ENCODE measurements around the gene SIPA1L3.
A peak's percentile ranks its signal among the peaks of the same experiment; 100 is the strongest.

The SIPA1L3 gene

DNA sequence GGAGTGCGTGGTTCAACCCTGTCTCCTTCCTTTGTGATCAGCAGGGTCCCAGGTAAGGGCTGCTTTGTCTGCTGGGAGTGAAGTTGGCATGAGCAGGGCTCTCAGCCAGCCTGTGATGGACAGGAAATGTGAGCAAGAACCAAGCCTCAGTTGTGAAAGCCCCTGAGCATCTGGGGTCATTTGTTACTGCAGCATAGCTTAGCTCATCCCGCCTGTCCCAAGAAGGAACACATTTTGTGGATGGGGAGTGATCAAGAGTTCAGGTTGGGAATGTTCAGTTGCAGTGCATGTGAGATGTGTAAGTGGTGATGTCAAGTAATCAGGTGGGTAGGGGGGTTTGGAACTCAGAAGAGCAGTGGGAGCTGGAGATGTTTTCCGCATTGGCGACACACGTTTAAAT lies 164.6 kb downstream of the SIPA1L3 start:
- Histone ChIP-seq H3K27ac (ENCODE audit: low read length) (no peak overlapping the region), H3K36me3 (ENCODE audit: insufficient read depth, low read depth, low read length) (no peaks in the 10 kb centered on the region), H3K9me3 (ENCODE audit: insufficient read depth, low read depth, low read length) (no peaks in the 10 kb centered on the region), H3K4me1 (ENCODE audit: insufficient read depth, low read length) (no peaks in the 10 kb centered on the region), H3K4me3 (ENCODE audit: low read length) (no peak overlapping the region), H3K9ac (ENCODE audit: low read depth, low read length) (no peak overlapping the region), H3K27me3 (ENCODE audit: insufficient read depth, low read length) (no peaks in the 10 kb centered on the region)

- no peak overlapping the region for H3K9ac ChIP-seq (ENCODE audit: low read depth, low read length)
- no peaks in the 10 kb centered on the region for H3K27me3 ChIP-seq (ENCODE audit: insufficient read depth, low read length)
- no peaks in the 10 kb centered on the region for H3K36me3 ChIP-seq (ENCODE audit: insufficient read depth, low read depth, low read length)
- H3K4me1 ChIP-seq (ENCODE audit: insufficient read depth, low read length): no peaks in the 10 kb centered on the region
- H3K4me3 ChIP-seq (ENCODE audit: low read length): no peak overlapping the region
- H3K27ac ChIP-seq (ENCODE audit: low read length): no peak overlapping the region
- H3K9me3 ChIP-seq (ENCODE audit: insufficient read depth, low read depth, low read length): no peaks in the 10 kb centered on the region
Measured at GRCh38 chr19:38072776-38073750, 166.1 kb downstream of the SIPA1L3 start.

DNA sequence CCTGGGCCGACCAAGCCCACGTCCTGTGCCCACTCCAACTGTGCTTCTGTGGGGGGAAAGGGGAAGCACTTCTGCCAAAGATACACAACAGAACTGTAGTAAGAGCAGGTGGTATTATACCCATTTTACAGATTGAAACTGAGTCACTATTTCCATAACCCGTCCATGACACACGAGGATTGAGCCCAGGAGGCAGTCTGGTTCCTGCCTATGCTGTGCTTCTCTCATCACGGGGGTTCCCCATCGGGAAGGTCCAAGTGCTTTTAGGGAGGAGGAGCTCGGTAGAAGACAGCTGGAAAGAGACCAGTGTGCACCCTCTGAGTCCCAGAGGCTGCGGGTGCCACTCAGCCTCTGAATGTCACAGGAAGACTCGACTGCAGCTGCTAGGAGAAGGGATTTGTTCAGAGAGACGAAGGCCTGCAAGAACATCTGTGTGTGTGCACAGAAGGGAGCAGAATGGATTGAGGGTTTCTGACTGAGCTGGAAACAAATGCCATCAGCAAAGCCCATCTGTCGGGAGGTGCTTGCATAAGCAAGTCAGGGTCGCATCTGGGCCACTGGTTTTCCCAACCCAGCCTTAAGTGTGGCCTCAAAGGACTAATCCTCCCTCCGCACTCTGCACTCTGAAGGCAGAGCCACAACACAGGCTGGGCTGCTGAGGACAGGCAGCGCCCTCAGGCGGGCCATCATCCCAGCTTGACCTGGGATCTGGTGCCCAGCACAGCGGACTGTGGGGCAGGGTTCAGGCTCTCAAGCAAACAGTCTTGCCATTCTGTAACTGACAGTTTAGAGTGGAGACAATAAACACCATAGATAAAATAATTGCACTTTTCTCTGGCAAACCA lies 167.1 kb downstream of the SIPA1L3 start:
- Histone ChIP-seq H3K27me3 (ENCODE audit: insufficient read depth, low read length) (no peaks in the 10 kb centered on the region), H3K4me3 (ENCODE audit: low read length) (no peak overlapping the region), H3K9me3 (ENCODE audit: insufficient read depth, low read depth, low read length) (no peaks in the 10 kb centered on the region), H3K9ac (ENCODE audit: low read depth, low read length) (0 out of 2 replicates have a peak overlapping the region, but pooled peaks have one; percentile 2), H3K4me1 (ENCODE audit: insufficient read depth, low read length) (no peaks in the 10 kb centered on the region), H3K36me3 (ENCODE audit: insufficient read depth, low read depth, low read length) (no peaks in the 10 kb centered on the region), H3K27ac (ENCODE audit: low read length) (no peak overlapping the region)

DNA sequence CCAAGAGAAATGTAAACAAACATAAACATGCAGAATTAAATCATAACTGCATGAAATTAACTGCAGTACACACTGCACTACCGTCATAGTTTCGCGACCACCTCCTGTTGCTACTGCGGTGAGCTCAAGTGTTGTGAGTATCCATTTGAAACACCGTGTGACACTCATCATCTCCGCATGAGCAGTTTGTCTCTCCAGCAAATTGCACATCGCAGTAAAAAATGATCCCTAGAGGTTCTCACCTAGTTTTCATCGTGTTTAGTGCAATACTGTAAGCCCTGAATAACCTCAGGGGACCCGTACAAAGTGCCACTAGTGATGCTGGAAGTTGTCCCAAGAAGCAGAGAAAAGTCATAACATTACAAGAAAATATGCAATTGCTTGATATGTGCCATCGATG lies 169.3 kb downstream of the SIPA1L3 start:
- peaks cover 11% of the 10 kb centered on the region for H3K4me1 ChIP-seq (ENCODE audit: insufficient read depth, low read length)
- H3K36me3 ChIP-seq (ENCODE audit: insufficient read depth, low read depth, low read length): no peaks in the 10 kb centered on the region
- no peak overlapping the region for H3K27ac ChIP-seq (ENCODE audit: low read length)
- H3K9ac ChIP-seq (ENCODE audit: low read depth, low read length): no peak overlapping the region
- no peaks in the 10 kb centered on the region for H3K27me3 ChIP-seq (ENCODE audit: insufficient read depth, low read length)
- no peaks in the 10 kb centered on the region for H3K9me3 ChIP-seq (ENCODE audit: insufficient read depth, low read depth, low read length)
- H3K4me3 ChIP-seq (ENCODE audit: low read length): no peak overlapping the region

DNA sequence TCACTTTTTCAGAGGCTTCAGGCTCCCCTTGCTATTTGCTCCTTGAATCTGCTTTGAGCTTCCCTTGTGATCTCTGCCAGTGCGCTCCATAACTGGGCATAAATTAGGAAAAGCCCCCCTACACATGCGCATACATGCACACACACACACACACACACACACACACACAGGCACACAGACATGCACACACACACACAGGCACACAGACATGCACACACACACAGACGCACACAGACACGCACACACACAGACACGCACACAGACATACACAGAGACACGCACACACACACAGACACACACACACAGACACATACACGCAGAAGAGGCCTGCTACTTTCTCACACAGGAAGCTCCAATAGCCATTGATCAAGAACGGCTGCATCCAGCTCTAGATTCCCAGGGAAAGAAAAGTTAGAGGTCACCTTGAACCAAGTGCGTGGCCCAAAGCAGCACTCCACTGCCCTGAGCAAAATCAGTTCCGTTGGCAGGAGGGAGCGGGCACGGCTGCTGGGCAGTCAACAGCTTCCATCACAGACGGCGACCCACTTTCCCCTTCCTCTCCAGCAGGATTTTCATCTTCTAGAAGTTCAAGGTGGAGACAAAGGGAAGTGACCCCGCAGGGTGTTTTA lies 171.4 kb downstream of the SIPA1L3 start:
- peaks cover 11% of the 10 kb centered on the region for H3K4me1 ChIP-seq (ENCODE audit: insufficient read depth, low read length)
- no peak overlapping the region for H3K9ac ChIP-seq (ENCODE audit: low read depth, low read length)
- H3K36me3 ChIP-seq (ENCODE audit: insufficient read depth, low read depth, low read length): peaks cover 6% of the 10 kb centered on the region; the same call in 1 of the 2 replicates
- no peak overlapping the region for H3K4me3 ChIP-seq (ENCODE audit: low read length)
- no peaks in the 10 kb centered on the region for H3K9me3 ChIP-seq (ENCODE audit: insufficient read depth, low read depth, low read length)
- H3K27me3 ChIP-seq (ENCODE audit: insufficient read depth, low read length): no peaks in the 10 kb centered on the region
- H3K27ac ChIP-seq (ENCODE audit: low read length): no peak overlapping the region

DNA sequence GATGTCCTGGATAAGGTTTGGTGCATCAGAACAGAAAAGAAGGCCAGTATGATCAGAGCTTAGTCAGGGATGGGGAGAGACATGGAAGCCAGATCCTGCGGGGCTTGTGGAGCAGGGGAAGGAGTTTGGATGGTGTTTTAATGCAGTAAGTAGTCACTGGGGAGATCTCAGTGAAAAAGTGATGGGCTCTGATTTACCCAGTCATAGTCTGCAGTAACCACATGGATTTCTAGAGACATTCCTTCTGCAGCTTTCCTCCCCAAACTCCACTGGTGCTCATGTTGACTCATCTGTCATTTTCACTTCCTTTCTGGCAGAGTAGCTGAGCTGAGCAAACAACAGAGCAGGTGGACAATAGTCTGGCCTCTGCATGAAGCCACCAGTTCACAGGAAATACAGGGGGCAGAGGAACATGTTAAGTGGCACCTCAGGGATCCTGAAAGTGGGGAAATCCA lies 172.9 kb downstream of the SIPA1L3 start:
- no peak overlapping the region for H3K27ac ChIP-seq (ENCODE audit: low read length)
- no peak overlapping the region for H3K4me3 ChIP-seq (ENCODE audit: low read length)
- no peak overlapping the region for H3K9ac ChIP-seq (ENCODE audit: low read depth, low read length)
- no peaks in the 10 kb centered on the region for H3K9me3 ChIP-seq (ENCODE audit: insufficient read depth, low read depth, low read length)
- peaks cover 11% of the 10 kb centered on the region for H3K4me1 ChIP-seq (ENCODE audit: insufficient read depth, low read length)
- H3K36me3 ChIP-seq (ENCODE audit: insufficient read depth, low read depth, low read length): peaks cover 6% of the 10 kb centered on the region; the same call in 1 of the 2 replicates
- H3K27me3 ChIP-seq (ENCODE audit: insufficient read depth, low read length): no peaks in the 10 kb centered on the region

GRCh38 chr19:38081547-38082255 lies 174.7 kb downstream of the SIPA1L3 start:
- Histone ChIP-seq H3K9ac (ENCODE audit: low read depth, low read length) (no peak overlapping the region), H3K36me3 (ENCODE audit: insufficient read depth, low read depth, low read length) (peaks cover 6% of the 10 kb centered on the region; the same call in 1 of the 2 replicates), H3K4me1 (ENCODE audit: insufficient read depth, low read length) (peaks cover 11% of the 10 kb centered on the region), H3K9me3 (ENCODE audit: insufficient read depth, low read depth, low read length) (no peaks in the 10 kb centered on the region), H3K27me3 (ENCODE audit: insufficient read depth, low read length) (no peaks in the 10 kb centered on the region), H3K27ac (ENCODE audit: low read length) (no peak overlapping the region), H3K4me3 (ENCODE audit: low read length) (no peak overlapping the region)

- Histone ChIP-seq H3K9ac (ENCODE audit: low read depth, low read length) (no peak overlapping the region), H3K4me3 (ENCODE audit: low read length) (no peak overlapping the region), H3K4me1 (ENCODE audit: insufficient read depth, low read length) (peaks cover 11% of the 10 kb centered on the region), H3K9me3 (ENCODE audit: insufficient read depth, low read depth, low read length) (no peaks in the 10 kb centered on the region), H3K27ac (ENCODE audit: low read length) (no peak overlapping the region), H3K27me3 (ENCODE audit: insufficient read depth, low read length) (no peaks in the 10 kb centered on the region), H3K36me3 (ENCODE audit: insufficient read depth, low read depth, low read length) (peaks cover 6% of the 10 kb centered on the region; the same call in 1 of the 2 replicates)
Measured at GRCh38 chr19:38082256-38083118, 175.5 kb downstream of the SIPA1L3 start.

- H3K27ac ChIP-seq (ENCODE audit: low read length): no peak overlapping the region
- peaks cover 11% of the 10 kb centered on the region for H3K4me1 ChIP-seq (ENCODE audit: insufficient read depth, low read length)
- H3K9ac ChIP-seq (ENCODE audit: low read depth, low read length): no peak overlapping the region
- peaks cover 15% of the 10 kb centered on the region for H3K36me3 ChIP-seq (ENCODE audit: insufficient read depth, low read depth, low read length)
- no peaks in the 10 kb centered on the region for H3K9me3 ChIP-seq (ENCODE audit: insufficient read depth, low read depth, low read length)
- H3K27me3 ChIP-seq (ENCODE audit: insufficient read depth, low read length): no peaks in the 10 kb centered on the region
- no peak overlapping the region for H3K4me3 ChIP-seq (ENCODE audit: low read length)
Measured at GRCh38 chr19:38084196-38084595, 177.2 kb downstream of the SIPA1L3 start.

DNA sequence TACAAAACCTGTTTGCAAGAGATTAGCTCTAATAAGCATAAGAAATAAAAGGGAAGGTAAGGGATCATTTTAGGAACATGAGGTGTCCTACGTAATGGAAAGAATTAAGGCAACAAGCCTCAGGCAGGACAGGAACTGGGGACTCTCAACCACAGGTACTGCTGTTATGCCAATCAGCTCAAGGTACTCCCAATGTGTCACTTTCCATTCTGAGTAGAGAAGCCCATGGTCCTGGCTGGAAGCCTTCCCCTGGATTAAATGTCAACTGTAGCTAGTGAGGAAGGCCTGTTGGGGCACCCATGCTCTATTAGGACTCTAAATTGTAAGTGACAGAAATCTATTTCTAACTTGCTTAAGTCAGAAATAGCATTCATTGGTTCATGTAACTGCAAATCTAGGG lies 182.4 kb downstream of the SIPA1L3 start:
- Histone ChIP-seq H3K36me3 (ENCODE audit: insufficient read depth, low read depth, low read length) (peaks cover 16% of the 10 kb centered on the region), H3K4me1 (ENCODE audit: insufficient read depth, low read length) (no peaks in the 10 kb centered on the region), H3K9ac (ENCODE audit: low read depth, low read length) (no peak overlapping the region), H3K27ac (ENCODE audit: low read length) (no peak overlapping the region), H3K4me3 (ENCODE audit: low read length) (no peak overlapping the region), H3K27me3 (ENCODE audit: insufficient read depth, low read length) (no peaks in the 10 kb centered on the region), H3K9me3 (ENCODE audit: insufficient read depth, low read depth, low read length) (no peaks in the 10 kb centered on the region)

Measured in iPS-20b (cell line).